Measurements from ENCODE around the gene NMUR1.

Gene NMUR1

GRCh38 chr2:231494669-231495068 is 35.6 kb downstream of the NMUR1 start:
- in situ Hi-C loops (cut with MboI; ENCODE audit: low pct_unique_long_range_greater_than_20kb, low sequenced_read_pairs, unreplicated experiment), result no loop called here
- no peak for TF ChIP-seq CTCF (IDR thresholded peaks at IDR 0.05; ENCODE audit: extremely low read depth, insufficient read depth, missing control alignments)
- DNase-seq (ENCODE audit: low spot score), result no peak

- no peak for TF ChIP-seq CTCF (IDR thresholded peaks at IDR 0.05; ENCODE audit: extremely low read depth, insufficient read depth, missing control alignments)
- in situ Hi-C loops (cut with MboI; ENCODE audit: low pct_unique_long_range_greater_than_20kb, low sequenced_read_pairs, unreplicated experiment), result no loop called here
- DNase-seq (ENCODE audit: low spot score), result no peak
Measured at GRCh38 chr2:231490801-231491200, 39.4 kb downstream of the NMUR1 start.

GRCh38 chr2:231489990-231490389 is 40.3 kb downstream of the NMUR1 start:
- in situ Hi-C loops (cut with MboI; ENCODE audit: low pct_unique_long_range_greater_than_20kb, low sequenced_read_pairs, unreplicated experiment), result no loop called here
- DNase-seq (ENCODE audit: low spot score), result no peak
- peak; percentile 26 for TF ChIP-seq CTCF (IDR thresholded peaks at IDR 0.05; ENCODE audit: extremely low read depth, insufficient read depth, missing control alignments)

- no peak for DNase-seq (ENCODE audit: low spot score)
- TF ChIP-seq CTCF (IDR thresholded peaks at IDR 0.05; ENCODE audit: extremely low read depth, insufficient read depth, missing control alignments), result no peak
- in situ Hi-C loops (cut with MboI; ENCODE audit: low pct_unique_long_range_greater_than_20kb, low sequenced_read_pairs, unreplicated experiment), result no loop called here
Measured at GRCh38 chr2:231488331-231488730, 41.9 kb downstream of the NMUR1 start.

- DNase-seq (ENCODE audit: low spot score), result no peak
- no peak for TF ChIP-seq CTCF (IDR thresholded peaks at IDR 0.05; ENCODE audit: extremely low read depth, insufficient read depth, missing control alignments)
- in situ Hi-C loops (cut with MboI; ENCODE audit: low pct_unique_long_range_greater_than_20kb, low sequenced_read_pairs, unreplicated experiment), result no loop called here
Measured at GRCh38 chr2:231486851-231487596, 43.2 kb downstream of the NMUR1 start.

GRCh38 chr2:231483398-231484329 is 46.6 kb downstream of the NMUR1 start:
- in situ Hi-C loops (cut with MboI; ENCODE audit: low pct_unique_long_range_greater_than_20kb, low sequenced_read_pairs, unreplicated experiment), result no loop called here
- DNase-seq (ENCODE audit: low spot score), result peak; percentile 79
- no peak for TF ChIP-seq CTCF (IDR thresholded peaks at IDR 0.05; ENCODE audit: extremely low read depth, insufficient read depth, missing control alignments)

Measured in GM13977 (cell line).